ENCODE data around the gene STN1.

- TF ChIP-seq POLR2AphosphoS5 (IDR thresholded peaks at IDR 0.05) (no peak), CTCF (IDR thresholded peaks at IDR 0.05) (no peak)
Observed at GRCh38 chr10:103871006-103871405, 47.0 kb downstream of the STN1 start.
